CD14-positive monocyte (primary cell): ENCODE results near the gene CSAG2. TPM values are rescaled to one million over a fixed set of nuclear protein-coding genes. Genes with fewer than 3 reads are reported as not detected.
"Not testable (repeated sequence)": the region's sequence is repeated elsewhere in the genome, so short reads cannot be mapped to it uniquely, and the experiment has no call there.

ENCODE experiments used
- DNase-seq, 3 donors: peaks; one replicate each; pipeline ENCODE4 v3.0.0-alpha.2; 2011 to 2022
- H2AFZ ChIP-seq: 2 replicates; pipeline ENCODE4 v1.6.0; 2012; ENCODE audit warnings: mild to moderate bottlenecking, low read depth, low read length, inconsistent platforms; ENCODE audit not compliant: insufficient read depth, poor library complexity, severe bottlenecking
- H3K27ac ChIP-seq, 2 donors: 1 replicate in 1 of 2; 2 replicates in 1 of 2; pipeline ENCODE4 v1.5.1; 2012 to 2013; ENCODE audit warnings: low read length in 2 of 2, control low read depth in 1 of 2, inconsistent platforms in 1 of 2, low read depth in 1 of 2, mild to moderate bottlenecking in 1 of 2
- H3K27me3 ChIP-seq, 2 donors: one replicate each; pipeline versions ENCODE4 v1.6.0 to v1.6.1; 2011 to 2013; ENCODE audit warnings: low read length in 2 of 2; ENCODE audit not compliant: control insufficient read depth in 2 of 2, insufficient read depth in 2 of 2
- H3K36me3 ChIP-seq, 2 donors: replicated peaks in 1 of 2; 1 replicate in 1 of 2; 2 replicates in 1 of 2; pipeline versions ENCODE4 v1.5.1 to v1.6.1; 2012 to 2013; ENCODE audit warnings: low read length in 2 of 2, control low read depth in 1 of 2, inconsistent platforms in 1 of 2, mild to moderate bottlenecking in 1 of 2; ENCODE audit not compliant: insufficient read depth in 2 of 2, control insufficient read depth in 1 of 2
- H3K4me1 ChIP-seq, 2 donors: 1 replicate in 1 of 2; 2 replicates in 1 of 2; pipeline versions ENCODE4 v1.5.1 to v1.6.1; 2012 to 2013; ENCODE audit warnings: low read length in 2 of 2, control low read depth in 1 of 2, inconsistent platforms in 1 of 2, mild to moderate bottlenecking in 1 of 2, moderate library complexity in 1 of 2; ENCODE audit not compliant: insufficient read depth in 2 of 2, control insufficient read depth in 1 of 2
- H3K4me2 ChIP-seq: replicated peaks from 2 replicates; pipeline ENCODE3; 2012; ENCODE audit warnings: low read length, moderate library complexity, mild to moderate bottlenecking; ENCODE audit not compliant: poor library complexity, severe bottlenecking; ENCODE audit errors: extremely low read depth
- H3K4me3 ChIP-seq, 3 experiments: fragments of 200-600 bp in 1 of 3; sonication (generic) in 1 of 3; replicated peaks in 1 of 3; 1 replicate in 2 of 3; 2 replicates in 1 of 3; pipeline ENCODE4 v1.5.1; 2011 to 2013; ENCODE audit warnings: low read length in 3 of 3, mild to moderate bottlenecking in 3 of 3, control low read depth in 2 of 3, low read depth in 2 of 3, inconsistent platforms in 1 of 3, moderate library complexity in 1 of 3
- H3K79me2 ChIP-seq: 2 replicates; pipeline ENCODE4 v1.6.0; 2012; ENCODE audit warnings: mild to moderate bottlenecking, control low read depth, inconsistent platforms, low read length, moderate library complexity; ENCODE audit not compliant: insufficient read depth
- H3K9ac ChIP-seq: 2 replicates; pipeline ENCODE4 v1.6.0; 2017; ENCODE audit warnings: low read length, mild to moderate bottlenecking; ENCODE audit not compliant: insufficient read depth, poor library complexity, severe bottlenecking
- H3K9me3 ChIP-seq, 2 donors: replicated peaks in 1 of 2; 1 replicate in 1 of 2; 2 replicates in 1 of 2; pipeline versions ENCODE4 v1.5.1 to v1.6.1; 2012 to 2013; ENCODE audit warnings: low read length in 2 of 2, control low read depth in 1 of 2; ENCODE audit not compliant: control insufficient read depth in 1 of 2, insufficient read depth in 1 of 2
- H4K20me1 ChIP-seq: 2 replicates; pipeline ENCODE4 v1.6.0; 2012; ENCODE audit warnings: mild to moderate bottlenecking, low read length, control low read depth, moderate library complexity; ENCODE audit not compliant: insufficient read depth
- H3K27ac Mint-ChIP-seq, 7 donors: one replicate each; pipeline ENCODE4 v1.8.0; 2020; ENCODE audit warnings: mild to moderate bottlenecking in 7 of 7, mixed read lengths in 7 of 7, moderate library complexity in 6 of 7, inconsistent platforms in 2 of 7
- H3K27me3 Mint-ChIP-seq, 3 donors: one replicate each; pipeline ENCODE4 v1.8.0; 2021 to 2022; ENCODE audit warnings: low read depth in 3 of 3, mild to moderate bottlenecking in 3 of 3, mixed read lengths in 3 of 3, moderate library complexity in 3 of 3, inconsistent platforms in 1 of 3
- H3K36me3 Mint-ChIP-seq, 2 donors: one replicate each; pipeline ENCODE4 v1.8.0; 2020; ENCODE audit warnings: mixed read lengths in 2 of 2, inconsistent platforms in 1 of 2, mild to moderate bottlenecking in 1 of 2
- H3K4me1 Mint-ChIP-seq: one replicate; pipeline ENCODE4 v1.8.0; 2020; ENCODE audit warnings: mild to moderate bottlenecking, mixed read lengths
- H3K4me3 Mint-ChIP-seq, 2 donors: one replicate each; pipeline ENCODE4 v1.8.0; 2020; ENCODE audit warnings: mild to moderate bottlenecking in 2 of 2, mixed read lengths in 2 of 2, moderate library complexity in 1 of 2
- H3K9me3 Mint-ChIP-seq, 7 donors: one replicate each; pipeline ENCODE4 v1.8.0; 2020 to 2022; ENCODE audit warnings: mixed read lengths in 7 of 7, mild to moderate bottlenecking in 6 of 7, moderate library complexity in 6 of 7, inconsistent platforms in 2 of 7
- WGBS: methylation state at CpG from one replicate; pipeline ENCODE4 v1.1.5; 2013; ENCODE audit warnings: missing lambda C conversion rate; ENCODE audit not compliant: insufficient coverage; 5-methylcytosine and 5-hydroxymethylcytosine counted together
- intact Hi-C, 2 donors: fragments of 100-400 bp; cut with micrococcal nuclease; formaldehyde crosslinking; loops; one replicate each; pipeline versions ENCODE4 v1.15.0 to v1.15.1; 2023
- polyA plus RNA-seq, 3 donors: library from polyadenylated mRNA; depleted of rRNA in 1 of 3; unstranded in 2 of 3; stranded (reverse) in 1 of 3; fragments of 300-500 nt in 2 of 3; fragments of >200 nt in 1 of 3; fragmentation: Illumina TruSeq in 2 of 3; gene quantifications; 1 replicate in 2 of 3; 2 replicates in 1 of 3; pipeline ENCODE4 v1.2.3, GENCODE V29; 2012 to 2021
- TF ChIP-seq, protein P1 (sequence below): fragments of 200-600 bp; IDR thresholded peaks from one replicate; pipeline ENCODE4 v1.8.0; 2022; ENCODE audit warnings: antibody characterized with exemption, mild to moderate bottlenecking

CSAG2 gene
- polyA plus RNA-seq, 3 donors, result not detected

DNA sequence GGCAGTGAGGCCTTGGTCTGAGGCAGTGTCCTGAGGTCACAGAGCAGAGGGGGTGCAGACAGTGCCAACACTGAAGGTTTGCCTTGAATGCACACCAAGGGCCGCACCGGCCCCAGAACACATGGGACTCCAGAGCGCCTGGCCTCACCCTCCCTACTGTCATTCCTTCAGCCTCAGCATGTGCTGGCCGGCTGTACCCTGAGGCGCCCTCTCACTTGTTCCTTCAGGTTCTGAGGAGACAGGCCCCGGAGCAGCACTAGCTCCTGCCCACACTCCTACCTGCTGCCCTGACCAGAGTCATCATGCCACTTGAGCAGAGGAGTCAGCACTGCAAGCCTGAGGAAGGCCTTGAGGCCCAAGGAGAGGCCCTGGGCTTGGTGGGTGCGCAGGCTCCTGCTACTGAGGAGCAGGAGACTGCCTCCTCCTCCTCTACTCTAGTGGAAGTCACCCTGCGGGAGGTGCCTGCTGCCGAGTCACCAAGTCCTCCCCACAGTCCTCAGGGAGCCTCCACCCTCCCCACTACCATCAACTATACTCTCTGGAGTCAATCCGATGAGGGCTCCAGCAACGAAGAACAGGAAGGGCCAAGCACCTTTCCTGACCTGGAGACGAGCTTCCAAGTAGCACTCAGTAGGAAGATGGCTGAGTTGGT, 26.9 kb upstream of the CSAG2 start:
- no peak overlapping the region for H3K4me3 Mint-ChIP-seq
- no peaks in the 10 kb centered on the region for H3K9me3 ChIP-seq
- peaks cover 0 to 2% (median 2%) of the 10 kb centered on the region in 3 donors for H3K27me3 Mint-ChIP-seq
- no peak overlapping the region for H2AFZ ChIP-seq
- no peaks in the 10 kb centered on the region for H3K4me1 ChIP-seq
- H3K27me3 ChIP-seq, result no peaks in the 10 kb centered on the region
- H3K36me3 Mint-ChIP-seq, result no peaks in the 10 kb centered on the region
- intact Hi-C loops, result no loop called here
- H3K4me3 ChIP-seq, result no peak overlapping the region
- no peak overlapping the region for H3K4me2 ChIP-seq
- H4K20me1 ChIP-seq, result no peaks in the 10 kb centered on the region
- H3K4me1 Mint-ChIP-seq, result no peaks in the 10 kb centered on the region
- no peaks in the 10 kb centered on the region for H3K79me2 ChIP-seq
- no peak overlapping the region for H3K9ac ChIP-seq
- H3K9me3 Mint-ChIP-seq, result peaks cover 0 to 15% (median 6%) of the 10 kb centered on the region in 7 donors
- no peak overlapping the region for H3K27ac ChIP-seq
- no peaks in the 10 kb centered on the region for H3K36me3 ChIP-seq
- DNase-seq, result no peak
- H3K27ac Mint-ChIP-seq, result peak overlapping the region in 1 of 7 donors; percentile 18
- TF ChIP-seq, protein P1, sequence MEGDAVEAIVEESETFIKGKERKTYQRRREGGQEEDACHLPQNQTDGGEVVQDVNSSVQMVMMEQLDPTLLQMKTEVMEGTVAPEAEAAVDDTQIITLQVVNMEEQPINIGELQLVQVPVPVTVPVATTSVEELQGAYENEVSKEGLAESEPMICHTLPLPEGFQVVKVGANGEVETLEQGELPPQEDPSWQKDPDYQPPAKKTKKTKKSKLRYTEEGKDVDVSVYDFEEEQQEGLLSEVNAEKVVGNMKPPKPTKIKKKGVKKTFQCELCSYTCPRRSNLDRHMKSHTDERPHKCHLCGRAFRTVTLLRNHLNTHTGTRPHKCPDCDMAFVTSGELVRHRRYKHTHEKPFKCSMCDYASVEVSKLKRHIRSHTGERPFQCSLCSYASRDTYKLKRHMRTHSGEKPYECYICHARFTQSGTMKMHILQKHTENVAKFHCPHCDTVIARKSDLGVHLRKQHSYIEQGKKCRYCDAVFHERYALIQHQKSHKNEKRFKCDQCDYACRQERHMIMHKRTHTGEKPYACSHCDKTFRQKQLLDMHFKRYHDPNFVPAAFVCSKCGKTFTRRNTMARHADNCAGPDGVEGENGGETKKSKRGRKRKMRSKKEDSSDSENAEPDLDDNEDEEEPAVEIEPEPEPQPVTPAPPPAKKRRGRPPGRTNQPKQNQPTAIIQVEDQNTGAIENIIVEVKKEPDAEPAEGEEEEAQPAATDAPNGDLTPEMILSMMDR, result no peak
- 92% methylated on average over 4 of the region's 12 CpGs for WGBS

DNA sequence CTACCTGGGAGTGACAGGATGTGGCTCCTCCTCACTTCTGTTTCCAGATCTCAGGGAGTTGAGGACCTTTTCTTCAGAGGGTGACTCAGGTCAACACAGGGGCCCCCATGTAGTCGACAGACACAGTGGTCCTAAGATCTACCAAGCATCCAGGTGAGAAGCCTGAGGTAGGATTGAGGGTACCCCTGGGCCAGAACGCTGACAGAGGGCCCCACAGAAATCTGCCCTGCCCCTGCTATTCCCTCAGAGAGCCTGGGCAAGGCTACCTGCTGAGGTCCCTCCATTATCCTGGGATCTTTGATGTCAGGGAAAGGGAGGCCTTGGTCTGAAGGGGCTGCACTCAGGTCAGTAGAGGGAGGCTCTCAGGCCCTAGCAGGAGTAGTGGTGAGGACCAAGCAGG, 26.0 kb upstream of the CSAG2 start:
- H3K36me3 Mint-ChIP-seq, result no peaks in the 10 kb centered on the region
- no CpG with 5 or more reads among the region's 2 CpGs for WGBS
- no peaks in the 10 kb centered on the region for H3K9me3 ChIP-seq

DNA sequence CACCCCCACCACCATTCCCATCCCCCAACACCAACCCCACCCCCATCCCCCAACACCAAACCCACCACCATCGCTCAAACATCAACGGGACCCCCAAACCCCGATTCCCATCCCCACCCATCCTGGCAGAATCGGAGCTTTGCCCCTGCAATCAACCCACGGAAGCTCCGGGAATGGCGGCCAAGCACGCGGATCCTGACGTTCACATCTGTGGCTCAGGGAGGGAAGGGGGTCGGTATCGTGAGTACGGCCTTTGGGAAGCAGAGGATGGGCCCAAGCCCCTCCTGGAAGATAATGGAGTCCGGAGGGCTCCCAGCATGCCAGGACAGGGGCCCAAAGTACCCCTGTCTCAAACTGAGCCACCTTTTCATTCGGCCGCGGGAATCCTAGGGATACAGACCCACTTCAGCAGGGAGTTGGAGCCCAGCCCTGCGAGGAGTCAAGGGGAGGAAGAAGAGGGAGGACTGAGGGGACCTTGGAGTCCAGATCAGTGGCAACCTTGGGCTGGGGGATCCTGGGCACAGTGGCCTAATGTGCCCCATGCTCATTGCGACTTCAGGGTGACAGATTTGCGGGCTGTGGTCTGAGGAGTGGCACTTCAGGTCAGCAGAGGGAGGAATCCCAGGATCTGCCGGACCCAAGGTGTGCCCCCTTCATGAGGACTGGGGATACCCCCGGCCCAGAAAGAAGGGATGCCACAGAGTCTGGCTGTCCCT, 25.2 kb upstream of the CSAG2 start:
- H3K27me3 ChIP-seq, H4K20me1 ChIP-seq, H3K4me1 Mint-ChIP-seq, H3K27ac ChIP-seq, intact Hi-C loops, H3K79me2 ChIP-seq, H3K4me2 ChIP-seq, DNase-seq, H3K4me3 Mint-ChIP-seq, H3K4me1 ChIP-seq, H3K4me3 ChIP-seq, H3K36me3 ChIP-seq, H3K9me3 ChIP-seq, H2AFZ ChIP-seq, H3K36me3 Mint-ChIP-seq, H3K27ac Mint-ChIP-seq, H3K9ac ChIP-seq, H3K27me3 Mint-ChIP-seq: not testable (repeated sequence)
- peaks cover 0 to 13% (median 6%) of the 10 kb centered on the region in 7 donors for H3K9me3 Mint-ChIP-seq
- WGBS, result 100% methylated on average over 3 of the region's 22 CpGs

More for the DNA sequence above, 26.0 kb upstream of the CSAG2 start:
- Histone ChIP-seq H3K4me2 (no peak overlapping the region), H3K27me3 (no peaks in the 10 kb centered on the region), H3K9ac (no peak overlapping the region), H3K36me3 (no peaks in the 10 kb centered on the region), H3K4me3 (no peak overlapping the region), H3K27ac (no peak overlapping the region), H3K79me2 (no peaks in the 10 kb centered on the region), H4K20me1 (no peaks in the 10 kb centered on the region), H2AFZ (no peak overlapping the region), H3K4me1 (no peaks in the 10 kb centered on the region)
- Mint-ChIP-seq H3K4me1 (no peaks in the 10 kb centered on the region), H3K4me3 (no peak overlapping the region), H3K27ac (no peak overlapping the region), H3K27me3 (peaks cover 0 to 4% (median 2%) of the 10 kb centered on the region in 3 donors), H3K9me3 (peaks cover 0 to 15% (median 6%) of the 10 kb centered on the region in 7 donors)
- intact Hi-C loops, result no loop called here
- TF ChIP-seq, protein P1, result no peak
- DNase-seq, result no peak
